Measurements from ENCODE around the gene SCAMP3.
"Not testable (repeated sequence)": the region's sequence is repeated elsewhere in the genome, so short reads cannot be mapped to it uniquely, and the experiment has no call there.

SCAMP3 gene

GRCh38 chr1:155261852-155262673, at the start of gene SCAMP3:
Gene SCAMP3 (minus strand): TSS chr1:155262360. CDS start chr1:155262151, 209 bp downstream.
- peak; percentile 88 to 97 for DNase-seq

DNA sequence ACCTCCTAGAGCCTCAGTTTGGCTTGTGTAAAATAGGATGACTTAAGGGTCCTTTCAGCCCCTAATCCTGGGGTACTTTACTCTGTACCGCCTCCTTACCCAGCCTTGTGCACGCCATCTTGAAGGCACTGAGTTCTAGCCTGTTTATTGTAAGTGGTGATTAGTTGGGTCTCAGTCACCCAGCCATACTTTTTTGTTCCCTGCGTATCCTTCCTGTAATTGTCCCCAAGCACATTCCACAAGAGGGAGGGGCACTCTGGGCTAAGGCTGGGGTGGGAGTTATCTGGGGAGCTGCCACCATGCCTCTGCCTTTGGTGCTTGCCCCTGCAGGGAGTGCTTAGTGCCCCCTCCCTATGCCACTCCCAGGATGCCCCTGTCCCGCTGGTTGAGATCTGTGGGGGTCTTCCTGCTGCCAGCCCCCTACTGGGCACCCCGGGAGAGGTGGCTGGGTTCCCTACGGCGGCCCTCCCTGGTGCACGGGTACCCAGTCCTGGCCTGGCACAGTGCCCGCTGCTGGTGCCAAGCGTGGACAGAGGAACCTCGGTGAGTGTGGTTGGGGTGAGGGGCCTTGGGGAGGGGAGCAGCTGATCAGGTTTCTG, 47.4 kb upstream of the SCAMP3 start:
- no peak for DNase-seq

DNA sequence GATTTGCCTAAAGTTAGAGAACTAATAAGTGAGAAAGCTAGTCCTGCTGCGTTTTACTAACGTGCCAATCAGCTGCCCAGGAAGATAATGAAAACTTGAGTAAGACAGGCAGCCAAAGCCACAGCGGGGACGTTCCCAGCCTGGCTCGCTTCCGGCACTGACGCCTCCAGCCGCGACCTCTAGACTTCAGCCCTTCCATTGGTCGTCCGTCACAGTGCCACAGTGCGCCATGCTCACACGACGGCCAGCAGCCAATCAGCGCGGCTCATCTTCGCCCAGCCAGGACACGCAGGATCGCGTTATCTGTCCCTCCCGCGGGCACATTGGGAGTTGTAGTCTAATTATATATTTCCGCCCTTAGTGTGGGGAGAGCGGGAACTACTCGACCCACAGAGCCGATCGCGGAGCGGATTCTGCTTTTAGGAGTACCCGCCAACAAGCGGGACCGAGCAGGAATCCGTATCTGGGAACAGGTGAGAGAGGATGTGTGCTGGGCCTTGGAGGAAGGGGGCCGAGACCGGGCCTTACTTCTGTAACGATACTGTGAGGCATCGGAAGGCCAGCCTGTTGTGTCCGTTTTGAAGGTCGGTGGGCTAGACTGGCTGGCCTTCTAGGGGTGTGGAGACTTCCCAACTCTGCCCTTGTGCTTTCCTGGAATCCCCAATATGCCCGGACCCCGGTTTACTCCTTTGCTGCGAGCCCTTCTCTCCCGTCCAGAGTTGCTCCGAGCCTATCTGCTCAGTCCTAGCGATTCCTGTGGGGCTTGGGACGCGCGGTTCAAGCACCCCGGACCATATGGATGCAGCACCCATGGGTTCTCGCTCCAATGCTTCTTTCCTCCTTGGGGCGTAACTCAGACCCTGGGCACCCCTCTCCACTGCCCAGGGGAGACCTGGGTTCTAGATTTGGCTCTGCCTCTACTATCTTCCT, 46.6 kb upstream of the SCAMP3 start, which contains the start of gene FDPS:
FDPS (plus strand) TSS at position 374 of the 930 bp plus-strand sequence. CDS start 924 bp downstream, outside the sequence.
- DNase-seq, result peak; percentile 97 to 99

DNA sequence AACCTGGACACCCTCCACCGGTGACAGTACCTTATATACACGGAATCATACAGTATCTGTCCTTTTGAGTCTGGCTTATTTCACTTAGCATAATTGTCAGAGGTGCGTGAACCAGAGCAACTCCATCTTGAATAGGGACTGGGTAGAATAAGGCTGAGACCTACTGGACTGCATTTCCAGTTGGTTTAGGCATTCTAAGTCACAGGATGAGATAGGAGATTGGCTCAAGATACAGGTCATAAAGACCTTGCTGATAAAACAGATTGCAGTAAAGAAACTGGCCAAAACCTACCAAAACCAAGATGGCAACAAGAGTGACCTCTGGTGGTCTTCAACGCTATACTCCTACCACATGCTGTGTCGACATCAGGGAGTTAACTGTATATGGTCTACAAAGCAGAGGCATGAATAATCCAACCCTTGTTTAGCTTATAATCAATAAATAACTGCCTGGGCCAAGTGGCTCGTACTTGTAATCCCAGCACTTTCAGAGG, 45.1 kb upstream of the SCAMP3 start:
- no peak for DNase-seq

- no peak for DNase-seq
Measured at GRCh38 chr1:155305881-155306391, 43.8 kb upstream of the SCAMP3 start.

DNA sequence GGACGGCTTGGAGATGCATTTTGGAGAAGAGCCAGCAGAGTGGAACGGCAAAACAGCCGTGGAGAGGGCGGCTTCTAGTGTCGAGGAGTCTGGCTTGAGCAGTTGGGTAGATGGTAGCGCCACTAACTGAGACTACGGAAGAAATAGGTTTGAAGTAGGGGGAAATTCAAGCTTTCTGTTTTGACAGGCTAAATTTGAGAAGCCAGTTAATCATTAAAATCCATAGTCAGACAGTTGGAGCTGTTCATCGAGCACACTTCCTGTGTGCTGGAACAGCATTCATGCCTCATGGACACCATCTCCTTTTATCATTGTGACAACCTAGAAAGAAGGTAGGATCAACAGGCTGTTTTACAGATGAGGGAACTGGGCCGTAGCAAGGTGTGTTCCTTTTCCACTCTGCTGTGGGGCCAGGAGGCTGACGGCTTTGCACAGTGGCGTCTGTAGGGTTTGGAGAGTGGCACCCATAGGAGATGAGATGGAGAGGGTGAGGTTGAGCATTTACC, 42.5 kb upstream of the SCAMP3 start:
- no peak for DNase-seq

GRCh38 chr1:155301342-155301841, 39.2 kb upstream of the SCAMP3 start, which contains the start of gene PKLR:
Gene PKLR (minus strand): TSS chr1:155301438. CDS start chr1:155301395, 43 bp downstream.
- DNase-seq, result no peak

DNA sequence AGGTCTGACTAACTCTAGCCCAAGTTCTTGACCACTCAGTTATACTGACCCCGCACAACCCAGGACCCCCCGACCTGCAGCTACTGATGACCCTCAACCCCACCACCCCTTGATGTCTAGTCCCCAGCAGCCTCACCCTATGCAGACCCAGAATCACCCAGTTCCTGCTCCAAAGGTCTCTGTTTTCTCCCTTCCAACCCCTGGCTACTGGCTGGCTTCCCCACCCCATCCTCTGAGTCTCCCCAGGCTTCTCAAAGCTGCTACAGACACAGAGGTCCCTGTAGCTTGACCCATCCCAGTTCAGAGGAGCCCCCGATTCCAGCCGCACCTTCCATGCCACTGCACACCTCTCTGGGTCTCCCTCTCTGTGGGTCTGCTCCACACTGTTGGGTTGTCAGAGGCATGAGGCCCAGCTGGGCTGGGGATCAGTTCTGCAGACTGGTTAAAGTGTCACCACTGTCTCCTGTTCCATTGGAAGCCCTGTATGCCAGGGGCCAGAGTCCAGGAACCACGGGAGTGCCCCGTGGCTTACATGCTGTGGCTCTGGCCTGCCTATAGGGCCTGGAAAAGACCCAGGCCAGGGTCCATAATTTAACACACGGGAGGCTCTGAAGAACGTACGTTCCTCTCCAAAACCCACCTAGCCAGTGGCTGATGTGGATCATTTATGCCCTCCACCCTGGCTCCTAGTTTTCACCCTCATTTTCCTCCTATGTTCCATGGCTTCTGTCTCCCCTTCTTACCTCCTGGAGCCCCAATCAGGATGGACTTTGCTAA, 38.6 kb upstream of the SCAMP3 start:
- DNase-seq, result no peak

DNA sequence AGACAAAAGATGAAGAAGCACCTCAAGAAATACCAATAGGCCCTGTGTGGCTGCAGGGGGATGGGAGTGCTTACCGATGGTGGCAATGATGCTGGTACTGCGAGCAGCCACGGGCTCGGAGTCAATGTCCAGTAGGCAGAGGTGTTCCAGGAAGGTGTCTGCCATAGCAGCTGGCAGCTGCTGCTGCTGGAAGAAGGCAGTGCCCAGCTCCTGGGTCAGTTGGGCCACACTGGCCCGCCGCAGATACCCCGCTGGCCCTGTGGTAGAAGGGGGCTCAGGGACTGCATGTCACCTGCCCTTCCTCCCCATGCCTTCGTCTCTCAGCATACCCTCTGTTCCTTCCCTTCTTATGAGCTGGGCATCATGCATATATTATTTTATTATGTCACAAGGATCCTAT, 37.9 kb upstream of the SCAMP3 start:
- DNase-seq, result no peak

DNA sequence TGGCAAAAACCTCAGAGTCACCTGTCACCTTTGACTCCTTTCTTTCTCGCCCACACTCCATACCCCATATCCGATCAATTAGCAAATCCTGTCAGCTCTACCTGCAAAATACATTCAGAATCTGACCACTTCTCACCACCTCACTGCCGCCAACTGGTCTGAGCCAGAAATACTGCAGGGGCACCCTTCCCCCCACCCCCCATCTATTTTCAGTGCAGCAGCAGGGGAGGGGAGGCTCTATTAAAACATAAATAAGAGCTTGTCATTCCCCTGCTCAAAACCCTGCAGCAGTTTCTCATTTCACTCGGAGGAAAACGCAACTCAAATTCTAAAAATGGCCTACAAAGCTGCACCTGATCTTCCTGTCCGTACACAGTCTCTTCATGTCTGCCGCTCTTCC, 35.2 kb upstream of the SCAMP3 start:
- DNase-seq, result no peak

- no peak for DNase-seq
Measured at GRCh38 chr1:155296661-155297060, 34.5 kb upstream of the SCAMP3 start.

GRCh38 chr1:155295942-155296267, 33.7 kb upstream of the SCAMP3 start:
- DNase-seq, result no peak

GRCh38 chr1:155295183-155295941, 33.2 kb upstream of the SCAMP3 start:
- no peak for DNase-seq

DNA sequence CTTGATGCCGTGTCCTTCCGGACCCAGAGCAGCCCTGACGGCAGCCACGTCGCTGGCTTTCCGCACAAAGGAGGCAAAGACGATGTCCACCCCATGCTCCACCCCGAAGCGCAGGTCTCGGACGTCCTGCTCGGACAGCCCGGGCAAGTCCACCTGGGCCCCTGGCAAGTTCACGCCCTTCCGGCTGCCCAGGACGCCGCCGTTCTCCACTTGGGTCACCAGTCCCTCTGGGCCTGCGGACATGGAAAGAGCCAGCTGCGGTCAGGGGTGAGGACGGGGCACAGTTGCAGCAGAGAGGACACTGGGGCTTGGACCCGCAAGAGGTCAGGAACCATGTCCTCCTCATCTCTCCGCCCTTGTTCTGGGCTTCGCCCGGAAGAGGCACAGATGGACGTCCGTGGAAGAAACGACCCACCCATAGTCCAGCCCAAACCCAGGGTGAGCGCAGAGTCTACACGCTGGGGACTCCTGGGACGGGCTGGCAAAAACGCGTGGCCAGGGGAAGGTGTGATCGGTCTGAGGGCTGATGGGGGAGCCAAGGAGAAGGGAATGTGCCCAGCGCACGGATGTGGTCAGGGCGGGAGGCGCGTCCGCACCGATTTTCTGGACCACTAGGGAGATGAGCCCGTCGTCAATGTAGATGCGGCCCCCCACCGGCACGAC, 32.5 kb upstream of the SCAMP3 start:
- DNase-seq, result no peak

DNA sequence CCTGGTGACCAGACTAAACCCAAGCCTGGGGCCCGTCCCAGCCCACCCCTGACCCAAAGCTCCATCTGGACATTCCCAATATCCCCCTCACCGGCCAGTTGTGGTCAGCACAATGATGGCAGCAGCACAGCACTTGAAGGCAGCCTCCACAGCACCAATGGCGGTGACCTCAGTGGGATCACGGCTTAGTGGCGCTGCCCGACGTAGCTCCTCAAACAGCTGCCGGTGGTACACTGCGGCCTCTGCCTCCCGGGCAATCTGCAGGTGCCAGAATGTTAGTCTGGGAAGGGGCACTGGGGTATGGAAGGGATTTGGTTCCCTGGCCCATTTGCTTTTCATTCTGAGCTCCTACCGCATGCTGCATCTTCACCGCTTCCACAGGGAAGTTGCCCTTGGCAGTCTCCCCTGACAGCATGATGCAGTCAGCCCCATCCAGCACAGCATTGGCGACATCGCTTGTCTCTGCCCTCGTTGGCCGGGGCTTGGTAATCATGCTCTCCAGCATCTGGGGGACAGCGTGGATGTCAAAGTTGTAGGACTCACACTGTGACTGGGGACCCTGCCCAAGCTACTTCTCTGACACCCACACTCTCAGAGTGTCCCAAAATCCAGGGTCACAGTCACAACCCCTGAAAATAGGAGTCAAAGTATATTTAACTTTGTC, 31.1 kb upstream of the SCAMP3 start:
- DNase-seq, result no peak

- not testable (repeated sequence) for DNase-seq
Measured at GRCh38 chr1:155291006-155291405, 28.8 kb upstream of the SCAMP3 start.

- DNase-seq, result no peak
Measured at GRCh38 chr1:155287987-155288543, 25.9 kb upstream of the SCAMP3 start.

GRCh38 chr1:155286544-155286943, 24.4 kb upstream of the SCAMP3 start:
- no peak for DNase-seq

DNA sequence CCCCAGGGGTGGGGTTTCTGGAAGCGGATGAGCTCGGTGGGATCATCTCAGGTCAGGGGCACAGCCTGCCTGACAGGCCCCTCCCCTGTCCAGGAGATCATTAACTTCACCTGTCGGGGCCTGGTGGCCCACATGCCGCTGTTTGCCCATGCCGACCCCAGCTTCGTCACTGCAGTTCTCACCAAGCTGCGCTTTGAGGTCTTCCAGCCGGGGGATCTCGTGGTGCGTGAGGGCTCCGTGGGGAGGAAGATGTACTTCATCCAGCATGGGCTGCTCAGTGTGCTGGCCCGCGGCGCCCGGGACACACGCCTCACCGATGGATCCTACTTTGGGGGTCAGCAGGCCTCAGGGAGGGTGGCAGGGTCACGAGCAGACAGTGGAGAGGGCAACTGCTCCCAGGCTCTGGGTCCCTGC, 23.5 kb upstream of the SCAMP3 start:
- DNase-seq, result no peak

Measured in cerebellar nuclear complex (tissue), 1 donor.